Measurements from ENCODE around the gene BTBD10.

Gene BTBD10

DNA sequence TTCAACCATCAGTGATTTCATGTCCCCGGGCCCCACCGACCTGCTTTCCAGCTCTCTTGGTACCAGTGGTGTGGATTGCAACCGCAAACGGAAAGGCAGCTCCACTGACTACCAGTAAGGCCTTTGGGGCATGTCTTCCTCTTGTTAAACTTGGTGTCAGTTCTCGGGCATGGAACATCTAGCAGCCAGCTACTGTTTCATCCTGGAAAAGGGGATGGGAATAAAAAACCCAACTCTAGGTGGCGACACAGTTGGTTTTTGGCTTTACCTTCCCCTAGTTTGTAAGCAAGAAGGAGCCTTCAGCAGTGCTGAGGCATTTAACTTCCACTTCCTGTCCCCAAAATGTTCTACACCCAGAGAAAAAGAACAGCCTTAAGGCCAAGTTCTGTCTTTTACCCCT, 108.7 kb downstream of the BTBD10 start:
- H3K27me3 ChIP-seq (ENCODE audit: control insufficient read depth in 1 of 2, insufficient read depth in 2 of 2, low read length in 2 of 2) = no peaks in the 10 kb centered on the region
- peaks cover 22 to 31% of the 10 kb centered on the region in 2 donors for H3K36me3 ChIP-seq (ENCODE audit: control insufficient read depth in 2 of 2, insufficient read depth in 2 of 2, low read length in 2 of 2)
- H3K9me3 ChIP-seq (ENCODE audit: control insufficient read depth in 2 of 2, low read length in 2 of 2) = no peaks in the 10 kb centered on the region
- H3K4me1 ChIP-seq (ENCODE audit: control insufficient read depth, insufficient read depth, low read length) = no peaks in the 10 kb centered on the region
- no peak overlapping the region for H3K27ac ChIP-seq (ENCODE audit: low read length)
- H3K4me3 ChIP-seq (ENCODE audit: low read length in 2 of 2) = no peak overlapping the region
- no peak overlapping the region for H3K9ac ChIP-seq (ENCODE audit: low read length in 2 of 2)

DNA sequence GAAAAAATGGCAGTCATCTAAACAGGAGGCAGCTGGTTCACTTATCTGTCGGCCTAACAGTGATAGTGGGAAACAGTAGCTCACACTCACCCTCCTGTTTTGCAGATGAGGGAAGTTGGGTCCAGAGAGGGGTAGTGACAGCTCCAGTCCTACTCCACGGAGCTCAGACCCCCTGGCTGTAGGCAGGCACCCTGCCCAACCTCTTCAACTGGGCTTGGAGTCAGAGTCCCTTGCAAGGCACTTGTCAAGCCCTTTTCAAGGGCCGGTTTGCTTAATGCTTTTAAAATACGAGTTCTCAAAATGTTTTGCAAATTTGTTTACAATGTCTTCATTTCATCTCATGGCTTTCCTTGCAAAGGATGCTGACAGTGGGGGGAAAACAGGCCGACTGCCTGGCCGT, 110.3 kb downstream of the BTBD10 start:
- no peaks in the 10 kb centered on the region for H3K9me3 ChIP-seq (ENCODE audit: control insufficient read depth in 2 of 2, low read length in 2 of 2)
- H3K27ac ChIP-seq (ENCODE audit: low read length) = no peak overlapping the region
- no peak overlapping the region for H3K9ac ChIP-seq (ENCODE audit: low read length in 2 of 2)
- H3K36me3 ChIP-seq (ENCODE audit: control insufficient read depth in 2 of 2, insufficient read depth in 2 of 2, low read length in 2 of 2) = peaks cover 19 to 23% of the 10 kb centered on the region in 2 donors
- H3K27me3 ChIP-seq (ENCODE audit: control insufficient read depth in 1 of 2, insufficient read depth in 2 of 2, low read length in 2 of 2) = no peaks in the 10 kb centered on the region
- H3K4me1 ChIP-seq (ENCODE audit: control insufficient read depth, insufficient read depth, low read length) = peaks cover 4% of the 10 kb centered on the region
- H3K4me3 ChIP-seq (ENCODE audit: low read length in 2 of 2) = no peak overlapping the region

DNA sequence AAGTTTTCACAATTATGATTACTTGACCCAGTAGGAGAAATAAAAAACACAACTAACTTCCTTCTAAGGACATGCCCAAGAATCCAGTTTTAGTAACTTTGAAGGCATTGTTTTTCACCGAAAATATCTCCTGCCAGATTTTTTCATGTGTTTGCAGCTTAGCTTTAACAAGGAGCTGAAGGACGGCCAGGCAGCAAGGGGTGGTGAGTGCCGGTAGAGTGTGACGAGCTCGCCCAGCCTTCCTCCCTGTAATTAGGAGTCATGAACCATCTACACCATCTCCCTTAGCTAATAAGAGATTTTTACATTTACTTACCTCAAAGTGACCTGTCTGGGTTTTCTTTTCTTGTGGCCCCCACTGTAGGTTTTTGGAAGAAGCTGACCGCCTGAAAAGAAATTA, 113.4 kb downstream of the BTBD10 start:
- Histone ChIP-seq H3K27ac (ENCODE audit: low read length) (no peak overlapping the region), H3K36me3 (ENCODE audit: control insufficient read depth in 2 of 2, insufficient read depth in 2 of 2, low read length in 2 of 2) (peaks cover 3 to 9% of the 10 kb centered on the region in 2 donors), H3K9ac (ENCODE audit: low read length in 2 of 2) (no peak overlapping the region), H3K4me3 (ENCODE audit: low read length in 2 of 2) (no peak overlapping the region), H3K27me3 (ENCODE audit: control insufficient read depth in 1 of 2, insufficient read depth in 2 of 2, low read length in 2 of 2) (no peaks in the 10 kb centered on the region), H3K4me1 (ENCODE audit: control insufficient read depth, insufficient read depth, low read length) (peaks cover 4% of the 10 kb centered on the region), H3K9me3 (ENCODE audit: control insufficient read depth in 2 of 2, low read length in 2 of 2) (no peaks in the 10 kb centered on the region)

DNA sequence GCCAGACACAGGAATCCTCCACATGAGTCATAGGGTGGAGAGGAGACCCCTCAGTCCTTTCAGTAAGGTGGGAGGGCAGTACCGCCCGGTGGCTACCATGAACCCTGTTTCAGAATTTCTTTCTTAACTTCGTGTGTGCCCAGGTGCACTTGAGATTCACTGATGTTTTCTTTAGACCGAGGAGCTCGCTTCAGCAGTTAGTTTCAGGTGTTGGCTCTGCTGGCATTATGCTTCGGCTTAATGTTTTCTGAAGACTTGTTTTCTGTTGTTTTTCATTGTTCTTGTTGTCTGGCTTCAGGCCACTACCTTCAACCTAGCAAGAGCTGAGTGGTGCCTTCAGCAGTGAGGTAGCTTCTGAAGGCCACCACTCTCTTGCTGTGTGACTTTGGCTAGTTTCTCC, 114.0 kb downstream of the BTBD10 start:
- no peak overlapping the region for H3K9ac ChIP-seq (ENCODE audit: low read length in 2 of 2)
- no peaks in the 10 kb centered on the region for H3K9me3 ChIP-seq (ENCODE audit: control insufficient read depth in 2 of 2, low read length in 2 of 2)
- H3K4me3 ChIP-seq (ENCODE audit: low read length in 2 of 2) = no peak overlapping the region
- peaks cover 6% of the 10 kb centered on the region for H3K4me1 ChIP-seq (ENCODE audit: control insufficient read depth, insufficient read depth, low read length)
- no peak overlapping the region for H3K27ac ChIP-seq (ENCODE audit: low read length)
- H3K36me3 ChIP-seq (ENCODE audit: control insufficient read depth in 2 of 2, insufficient read depth in 2 of 2, low read length in 2 of 2) = peaks cover 3 to 6% of the 10 kb centered on the region in 2 donors
- no peaks in the 10 kb centered on the region for H3K27me3 ChIP-seq (ENCODE audit: control insufficient read depth in 1 of 2, insufficient read depth in 2 of 2, low read length in 2 of 2)

DNA sequence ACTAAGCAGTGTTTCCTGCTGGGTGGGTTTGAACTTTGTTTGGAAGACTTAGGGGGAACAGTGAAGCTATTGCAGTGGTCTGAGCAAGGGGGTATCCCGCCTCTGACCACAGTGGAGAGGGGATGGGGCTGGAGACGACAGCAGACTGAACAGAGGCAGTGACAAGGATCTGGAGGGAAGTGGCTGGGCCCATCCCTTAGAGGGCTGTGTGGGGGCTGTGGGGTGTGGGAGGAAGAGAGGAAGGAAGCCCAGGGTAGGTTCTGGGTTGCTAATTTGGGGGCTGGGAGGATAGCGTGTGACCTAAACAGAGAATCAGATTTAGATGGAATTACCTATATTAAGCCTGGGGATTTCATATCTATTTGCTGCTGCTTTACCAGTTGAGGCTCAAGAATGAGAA, 114.7 kb downstream of the BTBD10 start:
- no peak overlapping the region for H3K9ac ChIP-seq (ENCODE audit: low read length in 2 of 2)
- peaks cover 6% of the 10 kb centered on the region for H3K4me1 ChIP-seq (ENCODE audit: control insufficient read depth, insufficient read depth, low read length)
- H3K36me3 ChIP-seq (ENCODE audit: control insufficient read depth in 2 of 2, insufficient read depth in 2 of 2, low read length in 2 of 2) = peaks cover 3 to 6% of the 10 kb centered on the region in 2 donors
- H3K27me3 ChIP-seq (ENCODE audit: control insufficient read depth in 1 of 2, insufficient read depth in 2 of 2, low read length in 2 of 2) = no peaks in the 10 kb centered on the region
- no peak overlapping the region for H3K4me3 ChIP-seq (ENCODE audit: low read length in 2 of 2)
- H3K27ac ChIP-seq (ENCODE audit: low read length) = no peak overlapping the region
- H3K9me3 ChIP-seq (ENCODE audit: control insufficient read depth in 2 of 2, low read length in 2 of 2) = no peaks in the 10 kb centered on the region

DNA sequence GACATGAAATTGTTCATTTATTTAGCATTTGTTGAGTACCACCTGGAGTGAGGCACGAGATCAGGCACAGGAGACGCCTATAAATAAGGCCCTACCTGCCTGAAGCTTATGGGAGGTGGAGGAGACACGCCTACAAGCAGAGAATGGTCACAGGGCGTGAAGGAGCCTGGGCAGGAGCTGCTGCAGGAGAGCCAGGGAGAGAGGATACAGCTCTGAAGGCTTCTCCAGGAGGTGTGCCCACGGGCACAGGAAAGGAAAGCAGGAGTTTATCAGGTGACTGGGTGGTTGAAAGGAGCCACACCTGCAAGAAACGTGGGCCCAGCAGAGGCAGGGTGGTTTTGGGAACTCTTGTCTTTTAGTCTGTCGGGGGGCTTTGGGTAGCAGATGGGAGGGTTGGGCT, 115.1 kb downstream of the BTBD10 start:
- no peak overlapping the region for H3K27ac ChIP-seq (ENCODE audit: low read length)
- no peak overlapping the region for H3K9ac ChIP-seq (ENCODE audit: low read length in 2 of 2)

DNA sequence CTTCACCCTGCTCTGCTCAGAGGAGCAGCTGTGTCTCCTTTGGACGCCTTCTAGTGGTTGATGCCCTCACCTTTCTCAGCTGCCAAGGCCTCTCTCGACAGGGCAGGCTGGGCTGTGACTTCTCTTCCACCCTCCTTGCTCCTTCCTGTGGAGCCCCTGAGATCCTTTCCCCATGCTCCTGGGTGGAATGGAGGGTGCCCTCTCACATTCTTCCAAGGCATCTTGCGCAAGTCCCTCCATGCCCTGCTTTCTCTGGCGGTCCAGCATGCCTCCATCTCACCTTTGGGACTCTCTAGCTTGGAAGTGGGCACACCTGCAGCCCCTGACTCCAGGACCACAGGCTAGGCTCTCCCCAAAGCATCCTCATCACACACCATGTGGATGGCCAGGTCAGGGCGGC, 116.6 kb downstream of the BTBD10 start:
- no peak overlapping the region for H3K4me3 ChIP-seq (ENCODE audit: low read length in 2 of 2)

More for the DNA sequence above, 115.1 kb downstream of the BTBD10 start:
- H3K4me1 ChIP-seq (ENCODE audit: control insufficient read depth, insufficient read depth, low read length) = peaks cover 6% of the 10 kb centered on the region
- peaks cover 0 to 6% of the 10 kb centered on the region in 2 donors for H3K36me3 ChIP-seq (ENCODE audit: control insufficient read depth in 2 of 2, insufficient read depth in 2 of 2, low read length in 2 of 2)
- H3K4me3 ChIP-seq (ENCODE audit: low read length in 2 of 2) = no peak overlapping the region
- no peaks in the 10 kb centered on the region for H3K9me3 ChIP-seq (ENCODE audit: control insufficient read depth in 2 of 2, low read length in 2 of 2)
- H3K27me3 ChIP-seq (ENCODE audit: control insufficient read depth in 1 of 2, insufficient read depth in 2 of 2, low read length in 2 of 2) = no peaks in the 10 kb centered on the region

DNA sequence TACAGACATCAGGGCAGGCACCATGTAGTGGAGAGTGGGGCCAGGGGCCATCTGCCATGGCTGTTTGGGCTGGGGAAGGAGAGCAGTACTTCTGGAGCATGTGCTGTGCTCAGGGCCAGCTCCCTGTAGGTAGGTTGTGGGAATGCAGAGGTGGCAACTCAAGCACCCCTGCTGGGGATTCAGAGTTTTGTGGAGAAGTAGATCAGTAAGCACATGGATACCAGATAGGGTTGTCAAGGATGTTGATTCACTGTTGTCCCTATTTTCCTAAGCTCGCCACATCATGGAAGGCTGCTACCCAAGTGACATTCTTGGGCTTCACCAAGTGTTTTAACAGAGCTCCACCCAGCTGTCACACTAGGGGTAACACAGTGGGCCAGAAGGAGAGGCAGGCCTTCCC, 118.2 kb downstream of the BTBD10 start:
- Histone ChIP-seq H3K4me3 (ENCODE audit: low read length in 2 of 2) (no peak overlapping the region), H3K36me3 (ENCODE audit: control insufficient read depth in 2 of 2, insufficient read depth in 2 of 2, low read length in 2 of 2) (no peaks in the 10 kb centered on the region), H3K4me1 (ENCODE audit: control insufficient read depth, insufficient read depth, low read length) (peaks cover 6% of the 10 kb centered on the region), H3K9me3 (ENCODE audit: control insufficient read depth in 2 of 2, low read length in 2 of 2) (no peaks in the 10 kb centered on the region), H3K27ac (ENCODE audit: low read length) (no peak overlapping the region), H3K27me3 (ENCODE audit: control insufficient read depth in 1 of 2, insufficient read depth in 2 of 2, low read length in 2 of 2) (no peaks in the 10 kb centered on the region), H3K9ac (ENCODE audit: low read length in 2 of 2) (no peak overlapping the region)

More for the DNA sequence above, 116.6 kb downstream of the BTBD10 start:
- Histone ChIP-seq H3K9me3 (ENCODE audit: control insufficient read depth in 2 of 2, low read length in 2 of 2) (no peaks in the 10 kb centered on the region), H3K4me1 (ENCODE audit: control insufficient read depth, insufficient read depth, low read length) (peaks cover 6% of the 10 kb centered on the region), H3K27ac (ENCODE audit: low read length) (no peak overlapping the region), H3K27me3 (ENCODE audit: control insufficient read depth in 1 of 2, insufficient read depth in 2 of 2, low read length in 2 of 2) (no peaks in the 10 kb centered on the region), H3K36me3 (ENCODE audit: control insufficient read depth in 2 of 2, insufficient read depth in 2 of 2, low read length in 2 of 2) (peaks cover 0 to 3% of the 10 kb centered on the region in 2 donors), H3K9ac (ENCODE audit: low read length in 2 of 2) (no peak overlapping the region)

DNA sequence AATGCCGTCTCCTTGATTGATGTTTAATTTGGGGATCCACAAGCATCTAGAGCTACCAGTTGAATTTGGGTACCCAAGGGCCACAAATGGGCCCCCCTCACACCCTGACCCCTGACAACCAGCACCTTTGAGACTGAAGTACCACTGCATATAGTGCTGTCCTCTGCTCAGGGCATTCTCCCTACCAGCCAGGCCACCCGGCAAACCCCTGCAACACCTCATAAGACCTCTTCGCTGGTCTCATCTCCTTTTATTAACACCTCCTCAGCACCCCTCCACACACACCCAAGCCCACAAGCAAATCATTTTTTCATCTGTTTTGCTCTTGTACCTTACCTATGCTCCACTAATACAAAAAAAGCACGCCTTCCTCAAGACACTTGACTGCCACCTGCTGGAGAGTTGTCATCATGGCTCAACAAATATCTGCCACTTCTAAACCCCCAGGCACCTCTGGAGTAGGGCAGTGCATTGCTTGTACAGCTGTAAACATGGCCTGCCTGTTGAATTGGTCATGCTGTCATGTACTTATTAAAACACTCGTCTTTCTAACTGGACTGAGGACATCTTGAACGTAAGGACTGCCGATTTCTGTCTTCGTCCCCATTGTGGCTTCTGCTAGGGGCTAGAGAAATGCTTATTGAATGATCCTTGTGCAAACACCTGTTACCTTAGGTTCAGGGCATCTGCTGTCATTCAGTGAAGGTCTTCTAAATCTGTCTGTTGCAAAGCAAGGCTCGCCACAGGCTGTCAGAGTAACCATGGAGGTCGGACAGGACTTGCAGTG, 118.9 kb downstream of the BTBD10 start:
- H3K4me1 ChIP-seq (ENCODE audit: control insufficient read depth, insufficient read depth, low read length) = peaks cover 12% of the 10 kb centered on the region
- H3K4me3 ChIP-seq (ENCODE audit: low read length in 2 of 2) = no peak overlapping the region
- no peaks in the 10 kb centered on the region for H3K9me3 ChIP-seq (ENCODE audit: control insufficient read depth in 2 of 2, low read length in 2 of 2)
- no peaks in the 10 kb centered on the region for H3K27me3 ChIP-seq (ENCODE audit: control insufficient read depth in 1 of 2, insufficient read depth in 2 of 2, low read length in 2 of 2)
- no peak overlapping the region for H3K9ac ChIP-seq (ENCODE audit: low read length in 2 of 2)
- H3K36me3 ChIP-seq (ENCODE audit: control insufficient read depth in 2 of 2, insufficient read depth in 2 of 2, low read length in 2 of 2) = no peaks in the 10 kb centered on the region
- no peak overlapping the region for H3K27ac ChIP-seq (ENCODE audit: low read length)

DNA sequence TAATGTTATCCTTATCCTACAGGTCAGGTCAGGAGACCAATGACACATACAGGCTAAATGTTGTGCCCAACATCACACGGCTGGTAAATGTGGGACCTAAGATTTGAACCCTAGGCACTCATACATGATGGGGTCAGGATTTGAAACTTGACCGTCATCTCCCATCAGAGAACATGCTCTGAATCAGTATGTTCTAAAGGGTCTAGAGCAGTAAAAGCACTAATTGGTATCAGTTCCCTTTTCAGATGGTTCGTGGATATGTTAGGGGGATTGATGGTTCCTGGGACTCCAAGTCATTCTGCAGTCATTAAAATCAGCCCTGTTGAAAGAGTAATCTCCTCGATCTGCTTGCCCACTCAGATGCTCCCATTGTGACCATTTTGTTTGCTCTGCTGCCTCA, 120.0 kb downstream of the BTBD10 start:
- no peak overlapping the region for H3K27ac ChIP-seq (ENCODE audit: low read length)
- H3K9ac ChIP-seq (ENCODE audit: low read length in 2 of 2) = no peak overlapping the region
- no peaks in the 10 kb centered on the region for H3K36me3 ChIP-seq (ENCODE audit: control insufficient read depth in 2 of 2, insufficient read depth in 2 of 2, low read length in 2 of 2)
- H3K27me3 ChIP-seq (ENCODE audit: control insufficient read depth in 1 of 2, insufficient read depth in 2 of 2, low read length in 2 of 2) = no peaks in the 10 kb centered on the region
- H3K4me1 ChIP-seq (ENCODE audit: control insufficient read depth, insufficient read depth, low read length) = peaks cover 19% of the 10 kb centered on the region
- H3K4me3 ChIP-seq (ENCODE audit: low read length in 2 of 2) = no peak overlapping the region
- H3K9me3 ChIP-seq (ENCODE audit: control insufficient read depth in 2 of 2, low read length in 2 of 2) = no peaks in the 10 kb centered on the region

DNA sequence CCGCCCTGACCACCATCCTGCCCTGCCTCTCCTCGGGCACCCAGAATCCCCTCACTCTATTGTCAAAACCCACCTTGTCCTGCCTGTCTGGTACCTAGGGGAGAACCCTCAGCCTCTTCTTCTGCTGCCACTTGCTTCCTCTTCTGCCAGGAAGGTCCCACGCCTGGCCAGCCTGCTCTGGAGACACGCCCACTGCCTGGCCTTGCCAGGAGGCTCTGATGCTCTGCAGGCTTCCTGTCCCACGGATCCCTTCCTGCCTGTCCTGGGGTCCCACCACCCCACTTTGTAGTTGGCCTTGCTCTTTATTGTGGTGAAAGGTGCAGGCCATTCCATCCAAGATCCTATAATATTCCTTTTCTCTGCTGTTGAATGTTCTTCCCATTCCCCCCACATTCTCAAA, 122.0 kb downstream of the BTBD10 start:
- no peaks in the 10 kb centered on the region for H3K36me3 ChIP-seq (ENCODE audit: control insufficient read depth in 2 of 2, insufficient read depth in 2 of 2, low read length in 2 of 2)
- peaks cover 24% of the 10 kb centered on the region for H3K4me1 ChIP-seq (ENCODE audit: control insufficient read depth, insufficient read depth, low read length)
- no peak overlapping the region for H3K9ac ChIP-seq (ENCODE audit: low read length in 2 of 2)
- H3K9me3 ChIP-seq (ENCODE audit: control insufficient read depth in 2 of 2, low read length in 2 of 2) = no peaks in the 10 kb centered on the region
- H3K4me3 ChIP-seq (ENCODE audit: low read length in 2 of 2) = no peak overlapping the region
- no peak overlapping the region for H3K27ac ChIP-seq (ENCODE audit: low read length)
- H3K27me3 ChIP-seq (ENCODE audit: control insufficient read depth in 1 of 2, insufficient read depth in 2 of 2, low read length in 2 of 2) = no peaks in the 10 kb centered on the region
